HG02973 (cell line): ENCODE data around the gene CDKN1A.
"Not testable (repeated sequence)": the region's sequence is repeated elsewhere in the genome, so short reads cannot be mapped to it uniquely, and the experiment has no call there.

Source experiments
- ATAC-seq: cut with Tn5 transposase; IDR thresholded peaks from one replicate; pipeline ENCODE4 v1.9.1; 2021; ENCODE audit warnings: moderate library complexity; ENCODE audit not compliant: unreplicated experiment

CDKN1A gene

GRCh38 chr6:36678488-36679042, at the start of gene CDKN1A:
Gene CDKN1A (plus strand): TSS chr6:36678714. CDS start chr6:36684102, 5,388 bp downstream.
- peak; percentile 38 for ATAC-seq

- ATAC-seq, result no peak
Observed at GRCh38 chr6:36629784-36630183, 48.7 kb upstream of the CDKN1A start.

- no peak for ATAC-seq
Observed at GRCh38 chr6:36631326-36632011, 47.0 kb upstream of the CDKN1A start.

- no peak for ATAC-seq
Observed at GRCh38 chr6:36633370-36633769, 45.1 kb upstream of the CDKN1A start.

- ATAC-seq, result no peak
Observed at GRCh38 chr6:36633915-36634314, 44.6 kb upstream of the CDKN1A start.

GRCh38 chr6:36634317-36635108, 44.0 kb upstream of the CDKN1A start:
- no peak for ATAC-seq

GRCh38 chr6:36636283-36636682, 42.2 kb upstream of the CDKN1A start:
- ATAC-seq, result no peak

- no peak for ATAC-seq
Observed at GRCh38 chr6:36636687-36637418, 41.7 kb upstream of the CDKN1A start.

- no peak for ATAC-seq
Observed at GRCh38 chr6:36638579-36638978, 39.9 kb upstream of the CDKN1A start.

- ATAC-seq, result no peak
Observed at GRCh38 chr6:36639171-36639808, 39.2 kb upstream of the CDKN1A start.

- no peak for ATAC-seq
Observed at GRCh38 chr6:36641543-36641942, 37.0 kb upstream of the CDKN1A start.

GRCh38 chr6:36642913-36643817, 35.3 kb upstream of the CDKN1A start:
- ATAC-seq, result no peak

- no peak for ATAC-seq
Observed at GRCh38 chr6:36643977-36644376, 34.5 kb upstream of the CDKN1A start.

GRCh38 chr6:36649086-36649485, 29.4 kb upstream of the CDKN1A start:
- ATAC-seq, result no peak

- ATAC-seq, result no peak
Observed at GRCh38 chr6:36649701-36650484, 28.6 kb upstream of the CDKN1A start.

- no peak for ATAC-seq
Observed at GRCh38 chr6:36650848-36651478, 27.6 kb upstream of the CDKN1A start.

- ATAC-seq, result no peak
Observed at GRCh38 chr6:36651659-36652379, 26.7 kb upstream of the CDKN1A start.

GRCh38 chr6:36654469-36654868, 24.0 kb upstream of the CDKN1A start:
- not testable (repeated sequence) for ATAC-seq
